Stimulated activated CD8-positive, alpha-beta memory T cell treated with anti-CD3 and anti-CD28 coated beads, Interleukin-4, amount 100 ng/mL, for 48 hours (primary cell): ENCODE data around the gene SCO2.

Experiments
- DNase-seq: peaks from one replicate; pipeline ENCODE4 v3.0.0-alpha.2; 2020

SCO2 gene

DNA sequence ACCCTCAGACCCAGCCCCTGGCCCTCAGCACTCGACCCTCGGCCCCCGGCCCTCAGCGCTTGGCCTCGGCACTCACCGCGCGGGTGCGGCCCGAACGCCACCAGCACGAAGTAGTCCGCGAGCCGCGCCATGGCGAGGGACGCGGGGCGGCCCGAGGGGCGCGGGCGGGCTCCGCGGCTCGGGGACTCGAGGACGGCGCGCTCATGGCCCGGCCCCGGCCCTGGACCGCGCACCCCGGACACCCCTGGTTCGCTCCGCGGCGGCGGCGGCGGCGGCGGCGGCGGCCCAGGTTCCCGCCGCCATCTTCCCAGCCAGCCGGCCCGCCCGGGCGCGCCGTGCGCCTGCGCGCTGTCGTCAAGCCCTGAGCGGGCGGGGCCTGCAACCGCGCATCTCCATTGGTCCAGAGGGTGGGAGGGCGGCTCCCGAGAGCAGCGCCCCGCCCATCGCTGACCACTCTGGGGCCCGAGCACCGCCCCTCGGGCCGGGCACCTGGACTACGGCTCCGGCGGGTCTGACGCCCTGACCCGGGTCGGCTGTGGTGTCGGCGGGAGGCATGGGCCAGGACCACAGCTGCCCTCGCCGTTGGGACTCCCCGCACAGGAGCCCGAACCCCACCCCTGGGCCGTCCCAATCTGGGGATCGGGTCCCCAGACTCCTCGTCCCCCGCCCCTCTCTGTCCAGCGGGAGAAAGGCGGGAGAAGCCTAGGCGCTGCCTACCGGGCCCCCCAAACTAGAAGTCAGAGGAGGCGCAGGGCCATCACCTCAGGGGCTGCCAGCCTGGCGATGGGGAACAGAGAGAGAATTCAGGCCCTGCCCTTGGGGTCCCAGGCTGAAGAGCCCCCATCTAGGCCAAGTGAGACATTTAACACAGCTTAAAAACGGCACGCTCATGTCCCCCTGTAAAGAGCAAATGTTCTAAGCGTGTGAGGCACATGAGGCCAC is 50.4 kb downstream of the SCO2 start, which contains the start of gene SBF1:
SBF1 (minus strand) TSS at position 326 of the 942 bp plus-strand sequence; CDS start at position 131, 195 bp downstream.
- DNase-seq = peak; percentile 93

DNA sequence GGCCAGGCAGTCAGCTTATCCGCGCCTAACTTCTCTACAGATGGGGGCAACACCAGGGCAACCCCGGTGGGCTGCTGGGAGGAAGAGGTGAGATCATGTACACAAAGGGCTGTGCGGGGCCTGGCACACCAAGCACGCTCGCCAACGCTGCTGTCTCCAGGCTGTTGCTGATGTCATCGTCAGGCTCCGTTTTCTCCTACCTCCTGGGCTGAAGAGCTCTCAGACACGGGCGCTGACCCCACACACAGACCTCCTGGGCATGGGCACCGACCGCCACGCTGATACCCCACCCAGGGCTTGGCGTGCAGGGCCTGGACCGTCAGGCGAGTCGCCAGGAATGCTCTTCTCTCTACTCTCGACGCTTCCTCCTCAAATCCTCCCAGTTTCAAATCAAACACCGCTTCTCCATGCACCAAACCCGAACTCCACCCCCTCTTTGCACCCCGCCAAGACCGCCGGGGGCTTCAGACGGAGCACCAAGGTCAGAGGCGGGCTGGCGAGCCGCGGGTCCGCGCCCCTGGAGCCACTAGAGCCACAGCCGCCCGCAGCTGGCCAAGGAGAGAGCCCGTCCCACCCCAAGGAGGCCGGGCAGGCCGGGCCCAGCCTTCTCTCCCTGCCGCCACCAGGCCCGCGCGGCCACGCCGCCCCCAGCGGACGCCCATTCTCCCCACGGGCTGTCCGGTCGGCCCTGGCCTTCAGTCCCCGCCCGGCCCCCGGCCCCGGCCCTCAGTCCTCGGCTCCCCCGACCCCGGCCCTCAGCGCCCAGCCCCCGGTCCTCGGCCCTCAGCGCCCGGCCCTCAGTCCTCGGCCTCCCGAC is 51.3 kb downstream of the SCO2 start:
- DNase-seq = peak; percentile 68
